Lung (tissue), 12 donors: ENCODE data around the gene CARD9. TPM values are rescaled to one million over a fixed set of nuclear protein-coding genes. Genes with fewer than 3 reads are reported as not detected.

Source experiments
- ATAC-seq: fragments of 200-7000 bp; cut with Tn5 transposase; one replicate; pipeline ENCODE4 v1.9.1; 2020; ENCODE audit warnings: moderate number of reproducible peaks; ENCODE audit not compliant: insufficient read depth, low FRiP score
- DNase-seq, 3 donors: peaks; one replicate each; pipeline ENCODE4 v3.0.0-alpha.2; 2013 to 2017
- H3K27ac ChIP-seq, 2 donors: one replicate each; pipeline ENCODE4 v1.5.1; 2013; ENCODE audit warnings: mild to moderate bottlenecking in 2 of 2, moderate library complexity in 2 of 2, control low read depth in 1 of 2, inconsistent platforms in 1 of 2, low read depth in 1 of 2, low read length in 1 of 2
- H3K27me3 ChIP-seq, 3 donors: one replicate each; pipeline ENCODE4 v1.5.1; 2013; ENCODE audit warnings: low read length in 2 of 3; ENCODE audit not compliant: control insufficient read depth in 3 of 3, insufficient read depth in 3 of 3
- H3K36me3 ChIP-seq, 4 donors: one replicate each; pipeline ENCODE4 v1.5.1; 2013; ENCODE audit warnings: low read length in 4 of 4, mild to moderate bottlenecking in 1 of 4, moderate library complexity in 1 of 4; ENCODE audit not compliant: control insufficient read depth in 4 of 4, insufficient read depth in 4 of 4
- H3K4me1 ChIP-seq, 5 donors: one replicate each; pipeline ENCODE4 v1.5.1; 2013; ENCODE audit warnings: low read length in 5 of 5, mild to moderate bottlenecking in 2 of 5, moderate library complexity in 1 of 5; ENCODE audit not compliant: control insufficient read depth in 5 of 5, insufficient read depth in 5 of 5
- H3K4me3 ChIP-seq: one replicate; pipeline ENCODE4 v1.5.1; 2013; ENCODE audit warnings: mild to moderate bottlenecking, control low read depth, moderate library complexity
- H3K9ac ChIP-seq, 2 donors: one replicate each; pipeline ENCODE4 v1.5.1; 2013; ENCODE audit warnings: low read length in 2 of 2, control low read depth in 1 of 2; ENCODE audit not compliant: insufficient read depth in 1 of 2
- H3K9me3 ChIP-seq, 4 donors: one replicate each; pipeline ENCODE4 v1.5.1; 2013; ENCODE audit warnings: low read length in 3 of 4, mild to moderate bottlenecking in 1 of 4, moderate library complexity in 1 of 4; ENCODE audit not compliant: control insufficient read depth in 4 of 4, insufficient read depth in 3 of 4
- WGBS, 2 donors: extraction: QIAGEN DNeasy Blood & Tissue Kit; methylation state at CpG; one replicate each; pipeline ENCODE4 v1.1.7; 2013; 5-methylcytosine and 5-hydroxymethylcytosine counted together
- polyA plus RNA-seq, 2 donors: library from polyadenylated mRNA; stranded (reverse); fragments of 200-250 nt; gene quantifications; one replicate each; pipeline ENCODE4 v1.2.1, GENCODE V29; 2013
- total RNA-seq, 2 donors: library from RNA; depleted of rRNA in 1 of 2; stranded (reverse); fragments of >200 nt in 1 of 2; gene quantifications; one replicate each; pipeline ENCODE4 v1.2.1, GENCODE V29; 2014 to 2021
- TF ChIP-seq, protein P1 (sequence below): IDR thresholded peaks from 2 replicates; pipeline ENCODE4 v1.5.1; 2012; ENCODE audit warnings: mild to moderate bottlenecking; ENCODE audit errors: control extremely low read depth, extremely low read depth
- donor health status: control.
- donor health status: control.
- donor health status: Bipolar disorder and iron deficiency.
- donor health status: healthy.
- donor health status: DM: yes; HTN: yes; CAD: no.

Gene CARD9
- total and polyA plus RNA-seq, 4 donors = 3.8 to 16.0 (median 11.5) TPM

DNA sequence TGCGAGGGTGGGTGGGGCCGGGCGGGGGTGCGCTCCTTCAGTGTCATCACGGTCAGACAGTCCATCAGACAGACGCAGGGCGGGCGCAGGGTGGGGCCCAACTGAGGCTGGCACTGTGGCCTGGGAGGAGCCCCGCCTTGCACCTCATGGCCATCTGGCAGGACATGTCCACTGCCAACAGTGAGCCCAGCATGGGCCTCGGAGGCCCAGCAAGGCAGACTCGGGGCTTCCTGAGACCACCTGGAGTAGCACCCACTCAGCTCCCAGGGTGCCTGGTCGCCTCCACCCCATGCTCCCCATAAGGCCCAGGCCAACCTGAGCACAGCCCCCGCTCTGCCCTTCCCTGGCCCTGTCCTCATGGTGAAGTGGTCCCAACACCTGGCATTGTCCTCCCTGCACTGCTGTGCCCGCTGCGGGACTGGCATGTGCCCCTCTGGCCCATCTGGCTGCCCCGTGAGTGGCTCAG, 54.7 kb downstream of the CARD9 start:
- WGBS, 2 donors = 90 to 93% methylated on average over 15 to 16 of the region's 16 CpGs
- H3K4me1 ChIP-seq = peaks cover 0 to 2% (median under 1%) of the 10 kb centered on the region in 5 donors
- no peak overlapping the region for H3K4me3 ChIP-seq
- H3K9ac ChIP-seq = no peak overlapping the region
- peaks cover 0 to 8% (median 0%) of the 10 kb centered on the region in 4 donors for H3K9me3 ChIP-seq
- no peak overlapping the region for H3K27ac ChIP-seq
- H3K27me3 ChIP-seq = no peaks in the 10 kb centered on the region
- no peak for ATAC-seq
- H3K36me3 ChIP-seq = no peaks in the 10 kb centered on the region
- TF ChIP-seq, protein P1, sequence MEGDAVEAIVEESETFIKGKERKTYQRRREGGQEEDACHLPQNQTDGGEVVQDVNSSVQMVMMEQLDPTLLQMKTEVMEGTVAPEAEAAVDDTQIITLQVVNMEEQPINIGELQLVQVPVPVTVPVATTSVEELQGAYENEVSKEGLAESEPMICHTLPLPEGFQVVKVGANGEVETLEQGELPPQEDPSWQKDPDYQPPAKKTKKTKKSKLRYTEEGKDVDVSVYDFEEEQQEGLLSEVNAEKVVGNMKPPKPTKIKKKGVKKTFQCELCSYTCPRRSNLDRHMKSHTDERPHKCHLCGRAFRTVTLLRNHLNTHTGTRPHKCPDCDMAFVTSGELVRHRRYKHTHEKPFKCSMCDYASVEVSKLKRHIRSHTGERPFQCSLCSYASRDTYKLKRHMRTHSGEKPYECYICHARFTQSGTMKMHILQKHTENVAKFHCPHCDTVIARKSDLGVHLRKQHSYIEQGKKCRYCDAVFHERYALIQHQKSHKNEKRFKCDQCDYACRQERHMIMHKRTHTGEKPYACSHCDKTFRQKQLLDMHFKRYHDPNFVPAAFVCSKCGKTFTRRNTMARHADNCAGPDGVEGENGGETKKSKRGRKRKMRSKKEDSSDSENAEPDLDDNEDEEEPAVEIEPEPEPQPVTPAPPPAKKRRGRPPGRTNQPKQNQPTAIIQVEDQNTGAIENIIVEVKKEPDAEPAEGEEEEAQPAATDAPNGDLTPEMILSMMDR = no peak
- DNase-seq = no peak

DNA sequence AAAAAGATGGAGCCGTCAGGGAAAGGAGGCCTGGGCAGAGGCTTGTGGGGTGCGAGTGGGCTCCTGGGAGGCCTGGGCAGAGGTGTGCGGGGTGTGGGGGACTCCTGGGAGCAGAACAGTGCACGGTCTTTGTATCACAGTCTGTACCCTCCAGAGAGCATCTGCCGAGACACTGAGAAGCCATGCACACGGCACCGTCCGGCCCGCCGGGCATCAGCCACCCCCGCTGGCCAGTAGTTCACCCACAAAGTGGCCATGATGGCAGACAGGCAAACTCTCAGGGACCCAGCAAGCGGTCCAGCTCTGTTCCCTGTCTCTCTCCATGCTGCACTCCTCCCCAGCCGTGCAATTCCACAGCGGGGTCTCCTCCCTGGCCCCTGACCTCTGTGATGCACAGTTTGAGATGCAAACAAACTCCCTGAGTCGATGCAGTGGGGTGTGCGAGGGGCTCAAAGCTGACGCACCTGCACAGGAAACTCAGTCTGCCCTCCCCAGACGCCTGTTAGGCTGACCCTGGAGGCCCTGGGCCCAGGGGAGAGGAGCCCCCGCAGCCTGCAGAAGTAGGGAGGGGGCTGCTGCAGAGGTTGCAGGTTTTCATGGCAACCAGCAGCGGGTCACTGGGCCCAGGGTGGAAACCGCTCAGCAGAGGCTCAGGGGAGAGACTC, 55.2 kb downstream of the CARD9 start:
- Histone ChIP-seq H3K4me1 (no peaks in the 10 kb centered on the region), H3K9ac (no peak overlapping the region), H3K36me3 (no peaks in the 10 kb centered on the region), H3K4me3 (no peak overlapping the region), H3K9me3 (peaks cover 0 to 8% (median 0%) of the 10 kb centered on the region in 4 donors), H3K27me3 (no peaks in the 10 kb centered on the region), H3K27ac (no peak overlapping the region)
- no peak for DNase-seq
- TF ChIP-seq, protein P1 = no peak
- no peak for ATAC-seq
- WGBS, 2 donors = 75 to 83% methylated on average over 21 of the region's 21 CpGs

DNA sequence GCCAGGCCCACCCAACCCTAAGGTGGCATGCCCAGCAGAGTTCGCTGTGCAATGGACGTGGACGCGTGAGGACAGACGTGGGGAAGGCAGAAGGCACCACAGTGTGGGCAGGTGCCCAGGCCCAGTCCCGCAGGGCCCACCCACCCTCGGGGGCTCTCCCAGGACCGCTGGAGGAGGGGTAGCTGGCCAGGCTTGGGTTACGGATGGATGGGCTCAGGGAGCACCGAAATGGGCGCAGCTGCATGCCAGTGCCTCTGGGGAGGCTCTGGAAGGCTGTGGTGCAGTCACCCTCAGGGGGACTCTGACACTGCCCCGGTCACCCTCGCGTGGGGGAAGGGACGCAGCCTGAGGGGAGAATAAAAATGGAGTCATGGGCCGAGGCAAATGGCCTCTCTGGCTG, 55.8 kb downstream of the CARD9 start:
- no peaks in the 10 kb centered on the region for H3K4me1 ChIP-seq
- DNase-seq (no peak), ATAC-seq (no peak)
- no peaks in the 10 kb centered on the region for H3K36me3 ChIP-seq
- TF ChIP-seq, protein P1 = no peak
- peaks cover 0 to 8% (median 0%) of the 10 kb centered on the region in 4 donors for H3K9me3 ChIP-seq
- H3K4me3 ChIP-seq = no peak overlapping the region
- H3K27me3 ChIP-seq = no peaks in the 10 kb centered on the region
- 91 to 92% methylated on average over 16 of the region's 16 CpGs for WGBS, 2 donors
- H3K27ac ChIP-seq = no peak overlapping the region
- H3K9ac ChIP-seq = no peak overlapping the region
